ENCODE data around the gene RPUSD2. TPM values are rescaled to one million over a fixed set of nuclear protein-coding genes. Genes with fewer than 3 reads are reported as not detected.
A peak's percentile ranks its signal among the peaks of the same experiment; 100 is the strongest.

RPUSD2 gene
- total and polyA plus RNA-seq, 3 experiments from 2014 or later = 20.8 to 30.3 (median 25.1) TPM

DNA sequence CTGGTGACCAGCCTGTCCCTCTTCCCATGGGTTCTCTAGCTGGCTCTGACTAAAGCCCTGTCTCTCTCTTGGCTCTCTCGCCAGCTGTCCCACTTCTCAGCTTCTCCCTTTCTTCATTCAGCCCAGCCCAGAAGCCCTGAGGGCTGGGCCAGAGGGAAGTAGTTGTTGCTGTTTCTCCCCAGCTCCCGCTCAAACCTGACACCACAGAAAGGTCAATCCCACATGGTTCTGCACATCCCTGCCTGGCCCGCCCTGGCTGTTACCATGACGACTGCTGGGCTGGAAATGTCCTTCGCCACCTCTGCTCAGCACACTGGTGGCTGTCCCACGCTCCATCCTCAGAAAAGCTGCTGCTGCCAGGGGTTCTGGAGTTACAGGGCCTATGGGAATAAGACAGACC lies 30.1 kb upstream of the RPUSD2 start:
- ChIA-PET POLR2A (interaction anchor here (0.6 kb wide), 1 partner anchor 91 kb away, joined by 3 read pairs; no protein-coding TSS in a partner anchor), CTCF (no interaction called here)
- no peaks in the 10 kb centered on the region for H3K9me3 Mint-ChIP-seq
- no peaks in the 10 kb centered on the region for H3K36me3 ChIP-seq (ENCODE audit: insufficient read depth, low read length)
- no peak overlapping the region for H3K27ac Mint-ChIP-seq
- no peaks in the 10 kb centered on the region for H3K4me1 Mint-ChIP-seq
- peaks cover 0 to 36% (median 11%) of the 10 kb centered on the region in 3 donors for H3K36me3 Mint-ChIP-seq
- H3K4me3 Mint-ChIP-seq = no peak overlapping the region
- H3K27ac ChIP-seq (ENCODE audit: low read depth, low read length) = no peak overlapping the region
- no peaks in the 10 kb centered on the region for H3K27me3 Mint-ChIP-seq
- H3K27me3 ChIP-seq (ENCODE audit: insufficient read depth, low read length, poor library complexity, severe bottlenecking) = no peaks in the 10 kb centered on the region
- H3K4me1 ChIP-seq (ENCODE audit: insufficient read depth, low read length) = no peaks in the 10 kb centered on the region
- DNase-seq = no peak
- no peaks in the 10 kb centered on the region for H3K9me3 ChIP-seq (ENCODE audit: low read length)
- H3K4me3 ChIP-seq (ENCODE audit: low read length) = no peak overlapping the region

- no peak overlapping the region for H3K4me3 Mint-ChIP-seq
- ChIA-PET POLR2A (no interaction called here), CTCF (no interaction called here)
- no peaks in the 10 kb centered on the region for H3K4me1 Mint-ChIP-seq
- DNase-seq = no peak
- peaks cover 0 to 35% (median 12%) of the 10 kb centered on the region in 3 donors for H3K36me3 Mint-ChIP-seq
- no peak overlapping the region for H3K4me3 ChIP-seq (ENCODE audit: low read length)
- H3K9me3 Mint-ChIP-seq = no peaks in the 10 kb centered on the region
- H3K27me3 Mint-ChIP-seq = no peaks in the 10 kb centered on the region
- H3K36me3 ChIP-seq (ENCODE audit: insufficient read depth, low read length) = no peaks in the 10 kb centered on the region
- no peaks in the 10 kb centered on the region for H3K9me3 ChIP-seq (ENCODE audit: low read length)
- H3K27ac ChIP-seq (ENCODE audit: low read depth, low read length) = no peak overlapping the region
- no peaks in the 10 kb centered on the region for H3K27me3 ChIP-seq (ENCODE audit: insufficient read depth, low read length, poor library complexity, severe bottlenecking)
- H3K4me1 ChIP-seq (ENCODE audit: insufficient read depth, low read length) = no peaks in the 10 kb centered on the region
- no peak overlapping the region for H3K27ac Mint-ChIP-seq
Observed at GRCh38 chr15:40543082-40543481, 26.0 kb upstream of the RPUSD2 start.

DNA sequence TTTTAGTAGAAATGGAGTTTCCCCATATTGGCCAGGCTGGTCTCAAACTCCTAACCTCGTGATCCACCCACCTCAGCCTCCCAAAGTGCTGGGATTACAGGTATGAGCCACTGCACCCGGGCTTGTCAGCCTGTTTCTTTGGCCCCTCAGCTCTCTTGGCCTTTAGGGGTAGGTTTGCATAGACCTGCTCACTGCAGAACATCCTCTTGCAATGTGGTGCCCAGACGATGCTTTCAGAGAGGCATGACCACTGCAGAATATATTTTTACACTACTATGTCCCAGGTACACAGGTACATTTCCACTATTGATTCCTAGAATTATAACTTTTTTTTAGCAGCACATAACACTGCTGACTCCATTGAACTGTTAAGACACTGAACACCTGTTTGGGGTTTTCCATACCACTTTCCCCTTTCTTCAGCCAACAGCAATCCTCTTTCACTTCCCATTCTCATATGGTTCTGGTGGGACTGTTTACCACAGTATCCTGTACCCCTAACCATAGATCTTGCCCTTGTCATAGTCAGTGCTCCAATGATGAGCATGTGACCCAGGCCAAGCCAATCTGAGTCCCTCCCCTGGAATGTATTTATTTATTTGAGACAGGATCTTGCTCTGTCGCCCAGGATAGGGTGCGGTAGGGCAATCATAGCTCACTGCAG lies 25.3 kb upstream of the RPUSD2 start:
- no peak overlapping the region for H3K4me3 ChIP-seq (ENCODE audit: low read length)
- H3K9me3 Mint-ChIP-seq = no peaks in the 10 kb centered on the region
- no peak for DNase-seq
- no peaks in the 10 kb centered on the region for H3K36me3 ChIP-seq (ENCODE audit: insufficient read depth, low read length)
- no peak overlapping the region for H3K27ac ChIP-seq (ENCODE audit: low read depth, low read length)
- no peaks in the 10 kb centered on the region for H3K27me3 Mint-ChIP-seq
- no peaks in the 10 kb centered on the region for H3K27me3 ChIP-seq (ENCODE audit: insufficient read depth, low read length, poor library complexity, severe bottlenecking)
- no peaks in the 10 kb centered on the region for H3K4me1 ChIP-seq (ENCODE audit: insufficient read depth, low read length)
- peak overlapping the region in 3 of 8 donors; percentile 21 to 75 (median 42) for H3K27ac Mint-ChIP-seq
- POLR2A ChIA-PET = no interaction called here
- peaks cover 3 to 38% (median 17%) of the 10 kb centered on the region in 3 donors for H3K36me3 Mint-ChIP-seq
- CTCF ChIA-PET = no interaction called here
- H3K9me3 ChIP-seq (ENCODE audit: low read length) = no peaks in the 10 kb centered on the region
- H3K4me3 Mint-ChIP-seq = no peak overlapping the region
- no peaks in the 10 kb centered on the region for H3K4me1 Mint-ChIP-seq

DNA sequence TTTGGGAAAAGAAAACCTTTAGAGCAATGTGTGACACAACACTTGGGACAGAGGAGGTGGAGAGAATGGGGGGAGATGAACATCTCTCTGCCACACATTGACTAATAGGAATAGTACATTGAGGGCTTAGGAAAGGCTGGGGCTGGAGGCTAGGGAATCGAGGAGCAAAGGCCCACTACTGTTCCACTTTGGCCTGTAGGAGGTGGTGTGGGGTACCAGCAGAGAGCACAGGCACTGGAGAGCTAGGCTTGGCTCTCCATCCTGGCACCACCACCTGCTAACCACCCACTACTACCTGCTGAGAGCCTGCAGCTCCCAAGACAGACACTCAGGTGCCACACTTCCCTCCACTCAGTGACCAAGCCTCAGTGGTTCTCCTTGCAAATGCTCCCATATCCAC lies 23.6 kb upstream of the RPUSD2 start:
- Mint-ChIP-seq H3K36me3 (peaks cover 7 to 45% (median 16%) of the 10 kb centered on the region in 3 donors), H3K27me3 (no peaks in the 10 kb centered on the region), H3K27ac (no peak overlapping the region), H3K4me3 (no peak overlapping the region), H3K4me1 (no peaks in the 10 kb centered on the region), H3K9me3 (no peaks in the 10 kb centered on the region)
- Histone ChIP-seq H3K4me3 (ENCODE audit: low read length) (no peak overlapping the region), H3K36me3 (ENCODE audit: insufficient read depth, low read length) (peaks cover 5% of the 10 kb centered on the region), H3K9me3 (ENCODE audit: low read length) (no peaks in the 10 kb centered on the region), H3K27me3 (ENCODE audit: insufficient read depth, low read length, poor library complexity, severe bottlenecking) (no peaks in the 10 kb centered on the region), H3K4me1 (ENCODE audit: insufficient read depth, low read length) (no peaks in the 10 kb centered on the region), H3K27ac (ENCODE audit: low read depth, low read length) (no peak overlapping the region)
- CTCF ChIA-PET = no interaction called here
- no peak for DNase-seq
- POLR2A ChIA-PET = no interaction called here

DNA sequence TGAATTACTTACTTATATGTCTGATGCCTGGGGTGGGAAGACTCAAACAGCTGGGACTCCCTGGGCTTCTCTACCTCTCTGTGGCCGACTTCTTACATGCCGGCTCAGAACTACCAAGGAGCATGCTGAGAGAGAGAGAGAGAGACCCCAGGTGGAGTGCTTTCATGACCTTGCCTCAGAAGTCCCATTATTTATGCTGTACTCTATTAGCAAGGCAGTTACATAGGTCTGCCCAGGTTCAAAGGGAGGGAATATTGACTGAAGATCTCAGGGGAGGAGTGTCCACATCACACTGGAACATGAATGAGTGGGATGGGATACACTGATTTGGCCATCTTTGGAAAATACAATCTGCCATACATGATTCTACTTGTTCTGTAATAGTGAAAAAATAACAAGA lies 20.5 kb upstream of the RPUSD2 start:
- H3K4me1 Mint-ChIP-seq = peaks cover 0 to 4% (median 0%) of the 10 kb centered on the region in 3 donors
- ChIA-PET CTCF (no interaction called here), POLR2A (no interaction called here)
- peaks cover 7 to 58% (median 19%) of the 10 kb centered on the region in 3 donors for H3K36me3 Mint-ChIP-seq
- no peak overlapping the region for H3K27ac Mint-ChIP-seq
- H3K27ac ChIP-seq (ENCODE audit: low read depth, low read length) = no peak overlapping the region
- no peaks in the 10 kb centered on the region for H3K27me3 ChIP-seq (ENCODE audit: insufficient read depth, low read length, poor library complexity, severe bottlenecking)
- H3K27me3 Mint-ChIP-seq = no peaks in the 10 kb centered on the region
- H3K9me3 ChIP-seq (ENCODE audit: low read length) = no peaks in the 10 kb centered on the region
- H3K9me3 Mint-ChIP-seq = no peaks in the 10 kb centered on the region
- no peak overlapping the region for H3K4me3 ChIP-seq (ENCODE audit: low read length)
- DNase-seq = no peak
- no peak overlapping the region for H3K4me3 Mint-ChIP-seq
- no peaks in the 10 kb centered on the region for H3K4me1 ChIP-seq (ENCODE audit: insufficient read depth, low read length)
- peaks cover 17% of the 10 kb centered on the region for H3K36me3 ChIP-seq (ENCODE audit: insufficient read depth, low read length)

GRCh38 chr15:40549894-40550293 lies 19.2 kb upstream of the RPUSD2 start:
- DNase-seq = no peak
- H3K4me1 Mint-ChIP-seq = peaks cover 0 to 4% (median 0%) of the 10 kb centered on the region in 3 donors
- no peak overlapping the region for H3K27ac Mint-ChIP-seq
- no peaks in the 10 kb centered on the region for H3K9me3 ChIP-seq (ENCODE audit: low read length)
- H3K4me3 ChIP-seq (ENCODE audit: low read length) = no peak overlapping the region
- H3K36me3 Mint-ChIP-seq = peaks cover 7 to 69% (median 25%) of the 10 kb centered on the region in 3 donors
- no peaks in the 10 kb centered on the region for H3K27me3 Mint-ChIP-seq
- H3K9me3 Mint-ChIP-seq = no peaks in the 10 kb centered on the region
- H3K27ac ChIP-seq (ENCODE audit: low read depth, low read length) = no peak overlapping the region
- H3K36me3 ChIP-seq (ENCODE audit: insufficient read depth, low read length) = peaks cover 22% of the 10 kb centered on the region
- POLR2A ChIA-PET = no interaction called here
- CTCF ChIA-PET = no interaction called here
- H3K4me3 Mint-ChIP-seq = no peak overlapping the region
- H3K4me1 ChIP-seq (ENCODE audit: insufficient read depth, low read length) = no peaks in the 10 kb centered on the region
- H3K27me3 ChIP-seq (ENCODE audit: insufficient read depth, low read length, poor library complexity, severe bottlenecking) = no peaks in the 10 kb centered on the region

DNA sequence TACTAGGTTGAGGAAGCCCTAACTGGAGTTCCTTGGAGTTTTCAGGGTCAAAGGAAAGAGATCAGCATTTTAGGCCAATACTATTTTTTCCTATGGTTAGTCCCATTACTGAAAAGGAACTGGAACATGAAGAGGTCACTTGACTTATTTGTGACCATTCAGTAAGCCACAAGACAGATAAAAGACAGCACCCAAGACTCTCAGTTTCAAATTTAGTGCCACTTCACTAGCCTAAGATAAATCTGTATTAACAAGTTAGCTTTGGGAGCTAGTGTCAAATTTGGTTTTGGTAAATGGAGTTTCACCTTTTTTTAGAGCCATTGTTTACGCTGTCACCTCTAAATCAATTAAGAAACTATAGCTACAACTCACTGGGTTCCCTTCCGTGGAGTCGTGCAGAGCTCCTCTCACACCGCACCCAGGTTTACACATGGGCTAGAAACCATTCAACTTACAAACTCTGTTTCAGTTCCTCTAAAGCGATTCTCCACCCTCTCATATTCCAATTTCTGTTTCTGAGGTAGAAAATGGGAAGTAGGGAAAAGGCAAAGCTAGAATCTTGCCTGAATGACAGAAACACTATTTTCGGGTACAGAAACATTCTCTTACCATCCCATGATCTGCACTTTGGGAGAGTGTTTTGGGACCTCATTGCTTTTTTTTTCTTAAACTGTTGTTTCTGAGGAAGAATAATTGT lies 18.6 kb upstream of the RPUSD2 start:
- Histone ChIP-seq H3K36me3 (ENCODE audit: insufficient read depth, low read length) (peaks cover 26% of the 10 kb centered on the region), H3K27ac (ENCODE audit: low read depth, low read length) (no peak overlapping the region), H3K27me3 (ENCODE audit: insufficient read depth, low read length, poor library complexity, severe bottlenecking) (no peaks in the 10 kb centered on the region), H3K9me3 (ENCODE audit: low read length) (no peaks in the 10 kb centered on the region), H3K4me3 (ENCODE audit: low read length) (no peak overlapping the region), H3K4me1 (ENCODE audit: insufficient read depth, low read length) (no peaks in the 10 kb centered on the region)
- Mint-ChIP-seq H3K4me1 (peaks cover 0 to 4% (median 0%) of the 10 kb centered on the region in 3 donors), H3K4me3 (no peak overlapping the region), H3K9me3 (no peaks in the 10 kb centered on the region), H3K27ac (peak overlapping the region in 1 of 8 donors; percentile 68), H3K36me3 (peaks cover 13 to 75% (median 25%) of the 10 kb centered on the region in 3 donors), H3K27me3 (no peaks in the 10 kb centered on the region)
- ChIA-PET CTCF (no interaction called here), POLR2A (no interaction called here)
- no peak for DNase-seq

DNA sequence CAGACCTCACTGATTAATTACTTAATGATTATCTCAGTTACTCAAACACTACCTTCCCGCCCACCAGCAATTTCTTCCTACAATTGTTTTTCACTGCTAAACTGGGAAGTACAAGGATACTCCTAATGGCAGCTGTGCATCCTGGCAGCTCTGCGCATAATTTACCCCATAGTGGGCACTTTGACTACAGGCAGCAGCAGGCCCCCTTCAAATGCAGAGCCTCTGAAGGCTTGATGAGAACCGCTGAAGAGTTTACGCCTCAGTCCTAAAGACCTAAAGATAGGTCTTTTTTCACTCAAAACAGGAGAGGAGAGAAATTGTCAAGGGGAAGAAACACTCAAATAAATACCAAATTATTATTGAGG lies 15.0 kb upstream of the RPUSD2 start:
- POLR2A ChIA-PET = no interaction called here
- Histone ChIP-seq H3K4me3 (ENCODE audit: low read length) (no peak overlapping the region), H3K27ac (ENCODE audit: low read depth, low read length) (no peak overlapping the region), H3K27me3 (ENCODE audit: insufficient read depth, low read length, poor library complexity, severe bottlenecking) (no peaks in the 10 kb centered on the region), H3K36me3 (ENCODE audit: insufficient read depth, low read length) (peaks cover 38% of the 10 kb centered on the region), H3K9me3 (ENCODE audit: low read length) (no peaks in the 10 kb centered on the region), H3K4me1 (ENCODE audit: insufficient read depth, low read length) (no peaks in the 10 kb centered on the region)
- Mint-ChIP-seq H3K4me3 (no peak overlapping the region), H3K4me1 (peaks cover 2 to 27% (median 15%) of the 10 kb centered on the region in 3 donors), H3K27me3 (no peaks in the 10 kb centered on the region), H3K36me3 (peaks cover 15 to 81% (median 23%) of the 10 kb centered on the region in 3 donors), H3K27ac (peak overlapping the region in 1 of 8 donors; percentile 29), H3K9me3 (no peaks in the 10 kb centered on the region)
- CTCF ChIA-PET = no interaction called here
- DNase-seq = no peak

Data from CD8-positive, alpha-beta memory T cell (primary cell).